HG02973 (cell line): ENCODE results near the gene ADAMTS9.

Source experiments
- ATAC-seq: cut with Tn5 transposase; IDR thresholded peaks from one replicate; pipeline ENCODE4 v1.9.1; 2021; ENCODE audit warnings: moderate library complexity; ENCODE audit not compliant: unreplicated experiment

The ADAMTS9 gene

GRCh38 chr3:64578062-64578770 lies 109.6 kb downstream of the ADAMTS9 start:
- ATAC-seq: no peak

GRCh38 chr3:64576211-64576775 lies 111.5 kb downstream of the ADAMTS9 start:
- no peak for ATAC-seq

- peak; percentile 90 for ATAC-seq
Observed at GRCh38 chr3:64575211-64575844, 112.5 kb downstream of the ADAMTS9 start.

GRCh38 chr3:64574194-64574593 lies 113.6 kb downstream of the ADAMTS9 start:
- ATAC-seq: no peak

- ATAC-seq: no peak
Observed at GRCh38 chr3:64571982-64572381, 115.8 kb downstream of the ADAMTS9 start.

GRCh38 chr3:64568895-64569517 lies 118.8 kb downstream of the ADAMTS9 start:
- no peak for ATAC-seq

GRCh38 chr3:64566859-64567258 lies 120.9 kb downstream of the ADAMTS9 start:
- no peak for ATAC-seq

- ATAC-seq: no peak
Observed at GRCh38 chr3:64563751-64564150, 124.0 kb downstream of the ADAMTS9 start.

- ATAC-seq: no peak
Observed at GRCh38 chr3:64561868-64562267, 125.9 kb downstream of the ADAMTS9 start.

- ATAC-seq: no peak
Observed at GRCh38 chr3:64561325-64561843, 126.4 kb downstream of the ADAMTS9 start.

GRCh38 chr3:64560791-64561190 lies 127.0 kb downstream of the ADAMTS9 start:
- ATAC-seq: no peak

GRCh38 chr3:64559588-64559987 lies 128.2 kb downstream of the ADAMTS9 start:
- no peak for ATAC-seq

GRCh38 chr3:64556046-64556445 lies 131.8 kb downstream of the ADAMTS9 start:
- ATAC-seq: no peak

GRCh38 chr3:64555351-64555750 lies 132.4 kb downstream of the ADAMTS9 start:
- ATAC-seq: no peak

GRCh38 chr3:64554096-64554920 lies 133.5 kb downstream of the ADAMTS9 start:
- no peak for ATAC-seq

GRCh38 chr3:64552966-64553365 lies 134.8 kb downstream of the ADAMTS9 start:
- ATAC-seq: no peak

GRCh38 chr3:64552160-64552559 lies 135.6 kb downstream of the ADAMTS9 start:
- no peak for ATAC-seq

- no peak for ATAC-seq
Observed at GRCh38 chr3:64551697-64552096, 136.1 kb downstream of the ADAMTS9 start.

GRCh38 chr3:64550745-64551144 lies 137.1 kb downstream of the ADAMTS9 start:
- ATAC-seq: no peak

GRCh38 chr3:64549869-64550268 lies 137.9 kb downstream of the ADAMTS9 start:
- no peak for ATAC-seq
